H1 (cell line): ENCODE data around the gene CCDC171. TPM values are rescaled to one million over a fixed set of nuclear protein-coding genes. Genes with fewer than 3 reads are reported as not detected.

Experiments
- CHD2 ChIP-seq: IDR thresholded peaks from 2 replicates; pipeline ENCODE4 v1.6.1; 2012; ENCODE audit warnings: low read length, improper control_type of control experiment
- HDAC2 ChIP-seq, 2 experiments: fragments of 300-600 bp in 1 of 2; sonication (generic) in 1 of 2; IDR thresholded peaks; 2 replicates each; pipeline ENCODE4 v1.6.1; 2011 to 2012; ENCODE audit warnings: low read depth in 2 of 2, low read length in 2 of 2, mild to moderate bottlenecking in 2 of 2, moderate library complexity in 2 of 2, borderline replicate concordance in 1 of 2, inconsistent platforms in 1 of 2
- polyA plus RNA-seq, 7 experiments: library from polyadenylated mRNA; depleted of rRNA in 3 of 7; stranded (reverse) in 5 of 7; unstranded in 2 of 7; fragments of >200 nt in 5 of 7; fragments of 200-250 nt in 2 of 7; gene quantifications; 1 replicate in 5 of 7; 2 replicates in 1 of 7; 4 replicates in 1 of 7; pipeline versions ENCODE4 v1.2.1 to v1.2.3, GENCODE V29; 2011 to 2013; ENCODE audit warnings: missing spikeins in 2 of 7, mixed read lengths in 2 of 7
- total RNA-seq: library from RNA; stranded (reverse); fragmentation: NEBNext Ultra II Directional; extraction: Animal tissue kit (Norgen Biotek cat#: 25700); gene quantifications from 2 replicates; pipeline ENCODE4 v1.2.1, GENCODE V29; 2021
- TF ChIP-seq, protein P1 (sequence below): fragments of 300-600 bp; sonication (generic); IDR thresholded peaks from 2 replicates; pipeline ENCODE4 v1.7.1; 2012; ENCODE audit warnings: low read length, moderate library complexity, mild to moderate bottlenecking, inconsistent platforms; ENCODE audit not compliant: insufficient replicate concordance

CCDC171 gene
- total and polyA plus RNA-seq, 2 of the 8 experiments (the other 6 are each of a cell fraction or from before 2014, with no cell fraction given) = 0.83 to 2.3 TPM

DNA sequence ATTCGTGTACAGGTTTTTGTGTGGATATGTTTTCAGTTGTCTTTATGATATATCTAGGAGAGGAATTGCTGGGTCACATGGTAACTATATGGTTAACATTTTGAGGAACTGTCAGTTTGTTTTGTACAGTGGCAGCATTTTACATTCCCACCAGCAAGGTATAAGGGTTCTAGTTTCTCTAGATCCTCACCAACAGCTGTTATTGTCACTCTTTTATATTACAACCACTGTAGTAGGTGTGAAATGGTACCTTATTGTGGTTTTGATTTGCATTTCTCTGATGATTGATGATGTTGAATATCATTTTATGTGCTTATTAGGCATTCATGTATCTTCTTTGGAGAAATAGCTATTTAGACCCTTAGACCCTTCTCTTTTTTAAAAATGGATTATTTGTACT lies 82.9 kb downstream of the CCDC171 start (continued):
- TF ChIP-seq, protein P1, sequence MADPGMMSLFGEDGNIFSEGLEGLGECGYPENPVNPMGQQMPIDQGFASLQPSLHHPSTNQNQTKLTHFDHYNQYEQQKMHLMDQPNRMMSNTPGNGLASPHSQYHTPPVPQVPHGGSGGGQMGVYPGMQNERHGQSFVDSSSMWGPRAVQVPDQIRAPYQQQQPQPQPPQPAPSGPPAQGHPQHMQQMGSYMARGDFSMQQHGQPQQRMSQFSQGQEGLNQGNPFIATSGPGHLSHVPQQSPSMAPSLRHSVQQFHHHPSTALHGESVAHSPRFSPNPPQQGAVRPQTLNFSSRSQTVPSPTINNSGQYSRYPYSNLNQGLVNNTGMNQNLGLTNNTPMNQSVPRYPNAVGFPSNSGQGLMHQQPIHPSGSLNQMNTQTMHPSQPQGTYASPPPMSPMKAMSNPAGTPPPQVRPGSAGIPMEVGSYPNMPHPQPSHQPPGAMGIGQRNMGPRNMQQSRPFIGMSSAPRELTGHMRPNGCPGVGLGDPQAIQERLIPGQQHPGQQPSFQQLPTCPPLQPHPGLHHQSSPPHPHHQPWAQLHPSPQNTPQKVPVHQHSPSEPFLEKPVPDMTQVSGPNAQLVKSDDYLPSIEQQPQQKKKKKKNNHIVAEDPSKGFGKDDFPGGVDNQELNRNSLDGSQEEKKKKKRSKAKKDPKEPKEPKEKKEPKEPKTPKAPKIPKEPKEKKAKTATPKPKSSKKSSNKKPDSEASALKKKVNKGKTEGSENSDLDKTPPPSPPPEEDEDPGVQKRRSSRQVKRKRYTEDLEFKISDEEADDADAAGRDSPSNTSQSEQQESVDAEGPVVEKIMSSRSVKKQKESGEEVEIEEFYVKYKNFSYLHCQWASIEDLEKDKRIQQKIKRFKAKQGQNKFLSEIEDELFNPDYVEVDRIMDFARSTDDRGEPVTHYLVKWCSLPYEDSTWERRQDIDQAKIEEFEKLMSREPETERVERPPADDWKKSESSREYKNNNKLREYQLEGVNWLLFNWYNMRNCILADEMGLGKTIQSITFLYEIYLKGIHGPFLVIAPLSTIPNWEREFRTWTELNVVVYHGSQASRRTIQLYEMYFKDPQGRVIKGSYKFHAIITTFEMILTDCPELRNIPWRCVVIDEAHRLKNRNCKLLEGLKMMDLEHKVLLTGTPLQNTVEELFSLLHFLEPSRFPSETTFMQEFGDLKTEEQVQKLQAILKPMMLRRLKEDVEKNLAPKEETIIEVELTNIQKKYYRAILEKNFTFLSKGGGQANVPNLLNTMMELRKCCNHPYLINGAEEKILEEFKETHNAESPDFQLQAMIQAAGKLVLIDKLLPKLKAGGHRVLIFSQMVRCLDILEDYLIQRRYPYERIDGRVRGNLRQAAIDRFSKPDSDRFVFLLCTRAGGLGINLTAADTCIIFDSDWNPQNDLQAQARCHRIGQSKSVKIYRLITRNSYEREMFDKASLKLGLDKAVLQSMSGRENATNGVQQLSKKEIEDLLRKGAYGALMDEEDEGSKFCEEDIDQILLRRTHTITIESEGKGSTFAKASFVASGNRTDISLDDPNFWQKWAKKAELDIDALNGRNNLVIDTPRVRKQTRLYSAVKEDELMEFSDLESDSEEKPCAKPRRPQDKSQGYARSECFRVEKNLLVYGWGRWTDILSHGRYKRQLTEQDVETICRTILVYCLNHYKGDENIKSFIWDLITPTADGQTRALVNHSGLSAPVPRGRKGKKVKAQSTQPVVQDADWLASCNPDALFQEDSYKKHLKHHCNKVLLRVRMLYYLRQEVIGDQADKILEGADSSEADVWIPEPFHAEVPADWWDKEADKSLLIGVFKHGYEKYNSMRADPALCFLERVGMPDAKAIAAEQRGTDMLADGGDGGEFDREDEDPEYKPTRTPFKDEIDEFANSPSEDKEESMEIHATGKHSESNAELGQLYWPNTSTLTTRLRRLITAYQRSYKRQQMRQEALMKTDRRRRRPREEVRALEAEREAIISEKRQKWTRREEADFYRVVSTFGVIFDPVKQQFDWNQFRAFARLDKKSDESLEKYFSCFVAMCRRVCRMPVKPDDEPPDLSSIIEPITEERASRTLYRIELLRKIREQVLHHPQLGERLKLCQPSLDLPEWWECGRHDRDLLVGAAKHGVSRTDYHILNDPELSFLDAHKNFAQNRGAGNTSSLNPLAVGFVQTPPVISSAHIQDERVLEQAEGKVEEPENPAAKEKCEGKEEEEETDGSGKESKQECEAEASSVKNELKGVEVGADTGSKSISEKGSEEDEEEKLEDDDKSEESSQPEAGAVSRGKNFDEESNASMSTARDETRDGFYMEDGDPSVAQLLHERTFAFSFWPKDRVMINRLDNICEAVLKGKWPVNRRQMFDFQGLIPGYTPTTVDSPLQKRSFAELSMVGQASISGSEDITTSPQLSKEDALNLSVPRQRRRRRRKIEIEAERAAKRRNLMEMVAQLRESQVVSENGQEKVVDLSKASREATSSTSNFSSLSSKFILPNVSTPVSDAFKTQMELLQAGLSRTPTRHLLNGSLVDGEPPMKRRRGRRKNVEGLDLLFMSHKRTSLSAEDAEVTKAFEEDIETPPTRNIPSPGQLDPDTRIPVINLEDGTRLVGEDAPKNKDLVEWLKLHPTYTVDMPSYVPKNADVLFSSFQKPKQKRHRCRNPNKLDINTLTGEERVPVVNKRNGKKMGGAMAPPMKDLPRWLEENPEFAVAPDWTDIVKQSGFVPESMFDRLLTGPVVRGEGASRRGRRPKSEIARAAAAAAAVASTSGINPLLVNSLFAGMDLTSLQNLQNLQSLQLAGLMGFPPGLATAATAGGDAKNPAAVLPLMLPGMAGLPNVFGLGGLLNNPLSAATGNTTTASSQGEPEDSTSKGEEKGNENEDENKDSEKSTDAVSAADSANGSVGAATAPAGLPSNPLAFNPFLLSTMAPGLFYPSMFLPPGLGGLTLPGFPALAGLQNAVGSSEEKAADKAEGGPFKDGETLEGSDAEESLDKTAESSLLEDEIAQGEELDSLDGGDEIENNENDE = no peak
- TF ChIP-seq HDAC2 (IDR thresholded peaks at IDR 0.05; ENCODE audit: borderline replicate concordance in 1 of 2, low read depth in 2 of 2, low read length in 2 of 2) = no peak
- TF ChIP-seq CHD2 = no peak
- TF ChIP-seq, all 59 proteins: peak for 0
